Upper lobe of left lung (tissue), 6 donors: Measurements from ENCODE around the gene PRKN. TPM values are rescaled to one million over a fixed set of nuclear protein-coding genes. Genes with fewer than 3 reads are reported as not detected.

Source experiments
- ATAC-seq, 2 donors: fragments of 200-7000 bp; cut with Tn5 transposase; one replicate each; pipeline ENCODE4 v1.9.1; 2022; ENCODE audit warnings: mild to moderate bottlenecking in 2 of 2, moderate library complexity in 2 of 2; ENCODE audit not compliant: low FRiP score in 2 of 2
- DNase-seq, 2 donors: peaks; one replicate each; pipeline ENCODE4 v3.0.0-alpha.2; 2019 to 2020
- H3K27ac ChIP-seq, 4 donors: fragments of 200-600 bp; sonication (generic); one replicate each; pipeline ENCODE4 v1.5.1; 2016 to 2019
- H3K27me3 ChIP-seq, 4 donors: fragments of 200-600 bp; sonication (generic); one replicate each; pipeline ENCODE4 v1.5.1; 2017 to 2019
- H3K36me3 ChIP-seq, 4 donors: fragments of 200-600 bp; sonication (generic); one replicate each; pipeline ENCODE4 v1.5.1; 2016 to 2019
- H3K4me1 ChIP-seq, 4 donors: fragments of 200-600 bp; sonication (generic); one replicate each; pipeline ENCODE4 v1.5.1; 2018 to 2019
- H3K4me3 ChIP-seq, 4 donors: fragments of 200-600 bp; sonication (generic); one replicate each; pipeline ENCODE4 v1.5.1; 2017 to 2019; ENCODE audit warnings: mild to moderate bottlenecking in 2 of 4, moderate library complexity in 1 of 4
- H3K9me3 ChIP-seq, 4 donors: fragments of 200-600 bp; sonication (generic); one replicate each; pipeline ENCODE4 v1.5.1; 2018 to 2019
- EP300 ChIP-seq, 4 donors: sonication (generic); formaldehyde crosslinking; IDR thresholded peaks; one replicate each; pipeline ENCODE4 v1.5.1; 2017; ENCODE audit warnings: antibody characterized with exemption in 4 of 4, control low read depth in 2 of 4
- POLR2A ChIP-seq, 4 donors: fragments of 450-650 bp; IDR thresholded peaks; one replicate each; pipeline ENCODE4 v1.5.1; 2016 to 2017; ENCODE audit warnings: antibody characterized with exemption in 4 of 4, mild to moderate bottlenecking in 2 of 4
- POLR2AphosphoS5 ChIP-seq, 2 donors: sonication (generic); formaldehyde crosslinking; IDR thresholded peaks; one replicate each; pipeline ENCODE4 v1.5.1; 2017; ENCODE audit warnings: antibody characterized with exemption in 2 of 2
- WGBS, 2 donors: methylation state at CpG; one replicate each; pipeline ENCODE4 v1.1.5; 2017 to 2018; 5-methylcytosine and 5-hydroxymethylcytosine counted together
- total RNA-seq, 6 donors: library from RNA; depleted of rRNA in 4 of 6; stranded (reverse); fragments of >200 nt in 4 of 6; gene quantifications; one replicate each; pipeline versions ENCODE4 v1.1.0 to v1.2.1, GENCODE V29; 2016 to 2021
- TF ChIP-seq, protein P1 (sequence below), 6 experiments: fragments of 450-650 bp in 4 of 6; fragments of 200-600 bp in 2 of 6; sonication (generic) in 2 of 6; IDR thresholded peaks; one replicate each; pipeline ENCODE4 v1.5.1; 2016 to 2019; ENCODE audit warnings: antibody characterized with exemption in 6 of 6
- donor health status: DM: no; HTN: no; CAD: no; lungs with moderate emphysema.
- donor health status: DM: no; HTN: yes; CAD: no; lungs with severe emphysema.

The PRKN gene
- total RNA-seq, 6 donors from 2014 or later = 2.7 to 29.3 (median 5.5) TPM

GRCh38 chr6:162649271-162649670 is 78.3 kb downstream of the PRKN start:
- no peaks in the 10 kb centered on the region for H3K9me3 ChIP-seq
- no peak for ATAC-seq
- H3K4me1 ChIP-seq = no peaks in the 10 kb centered on the region
- H3K36me3 ChIP-seq = no peaks in the 10 kb centered on the region
- no peak overlapping the region for H3K27ac ChIP-seq
- no peak overlapping the region for H3K4me3 ChIP-seq
- no peaks in the 10 kb centered on the region for H3K27me3 ChIP-seq
- no peak for DNase-seq
- 84 to 90% methylated on average over 3 of the region's 3 CpGs for WGBS, 2 donors
- TF ChIP-seq POLR2AphosphoS5 (IDR thresholded peaks at IDR 0.05) (no peak), EP300 (IDR thresholded peaks at IDR 0.05) (no peak), POLR2A (IDR thresholded peaks at IDR 0.05) (no peak)
- TF ChIP-seq, protein P1, sequence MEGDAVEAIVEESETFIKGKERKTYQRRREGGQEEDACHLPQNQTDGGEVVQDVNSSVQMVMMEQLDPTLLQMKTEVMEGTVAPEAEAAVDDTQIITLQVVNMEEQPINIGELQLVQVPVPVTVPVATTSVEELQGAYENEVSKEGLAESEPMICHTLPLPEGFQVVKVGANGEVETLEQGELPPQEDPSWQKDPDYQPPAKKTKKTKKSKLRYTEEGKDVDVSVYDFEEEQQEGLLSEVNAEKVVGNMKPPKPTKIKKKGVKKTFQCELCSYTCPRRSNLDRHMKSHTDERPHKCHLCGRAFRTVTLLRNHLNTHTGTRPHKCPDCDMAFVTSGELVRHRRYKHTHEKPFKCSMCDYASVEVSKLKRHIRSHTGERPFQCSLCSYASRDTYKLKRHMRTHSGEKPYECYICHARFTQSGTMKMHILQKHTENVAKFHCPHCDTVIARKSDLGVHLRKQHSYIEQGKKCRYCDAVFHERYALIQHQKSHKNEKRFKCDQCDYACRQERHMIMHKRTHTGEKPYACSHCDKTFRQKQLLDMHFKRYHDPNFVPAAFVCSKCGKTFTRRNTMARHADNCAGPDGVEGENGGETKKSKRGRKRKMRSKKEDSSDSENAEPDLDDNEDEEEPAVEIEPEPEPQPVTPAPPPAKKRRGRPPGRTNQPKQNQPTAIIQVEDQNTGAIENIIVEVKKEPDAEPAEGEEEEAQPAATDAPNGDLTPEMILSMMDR (IDR thresholded peaks at IDR 0.05) = no peak

DNA sequence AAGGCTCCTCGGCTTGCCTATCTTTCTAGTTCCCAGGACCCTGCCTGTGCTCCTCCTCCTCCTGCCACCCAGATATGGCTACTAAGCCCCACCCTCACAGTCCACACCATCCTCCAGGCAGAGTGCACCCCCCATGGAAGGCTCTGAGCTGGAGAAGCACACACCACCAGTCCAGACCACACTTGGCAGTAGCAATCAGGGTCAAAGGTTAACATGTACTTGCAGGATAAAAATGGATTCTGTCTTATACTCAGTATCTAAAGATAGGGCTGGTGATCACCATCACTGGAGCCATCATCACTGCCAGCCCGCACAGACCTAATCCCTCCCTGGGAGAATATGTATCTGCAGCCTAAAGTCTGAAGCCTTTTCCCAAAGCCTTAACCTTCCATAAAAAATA is 83.4 kb downstream of the PRKN start:
- TF ChIP-seq EP300 (IDR thresholded peaks at IDR 0.05) = no peak
- TF ChIP-seq POLR2A (IDR thresholded peaks at IDR 0.05) = no peak
- no peak for TF ChIP-seq POLR2AphosphoS5 (IDR thresholded peaks at IDR 0.05)
- TF ChIP-seq, protein P1 (IDR thresholded peaks at IDR 0.05) = no peak

DNA sequence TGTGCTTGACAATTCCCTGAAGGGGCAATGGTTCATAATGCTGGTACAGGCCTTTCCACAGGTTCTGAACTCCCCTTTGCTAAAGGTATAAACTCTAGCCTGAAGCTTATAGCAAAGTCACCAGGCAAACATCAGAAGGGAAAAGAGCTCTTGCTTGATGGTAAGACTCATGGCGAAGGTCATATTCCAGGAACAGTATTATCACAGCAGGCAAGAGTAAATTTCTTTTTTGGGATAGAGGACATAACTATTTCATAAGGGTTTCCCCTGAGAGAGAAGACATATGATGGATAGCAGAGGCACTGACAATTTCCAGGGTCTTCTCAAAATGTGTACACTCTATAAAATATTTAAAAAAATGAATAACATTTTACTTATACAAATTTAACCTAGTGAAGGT is 86.8 kb downstream of the PRKN start:
- H3K36me3 ChIP-seq = no peaks in the 10 kb centered on the region
- WGBS, 2 donors = 95 to 100% methylated on average over 1 of the region's 1 CpG
- no peaks in the 10 kb centered on the region for H3K9me3 ChIP-seq
- H3K27me3 ChIP-seq = no peaks in the 10 kb centered on the region
- no peaks in the 10 kb centered on the region for H3K4me1 ChIP-seq
- no peak overlapping the region for H3K27ac ChIP-seq
- ATAC-seq = no peak
- no peak for TF ChIP-seq POLR2A (IDR thresholded peaks at IDR 0.05)
- TF ChIP-seq POLR2AphosphoS5 (IDR thresholded peaks at IDR 0.05) = no peak
- TF ChIP-seq, protein P1 (IDR thresholded peaks at IDR 0.05) = no peak
- TF ChIP-seq EP300 (IDR thresholded peaks at IDR 0.05) = no peak
- no peak for DNase-seq
- H3K4me3 ChIP-seq = no peak overlapping the region

More for the DNA sequence above, 83.4 kb downstream of the PRKN start:
- no peaks in the 10 kb centered on the region for H3K4me1 ChIP-seq
- H3K4me3 ChIP-seq = no peak overlapping the region
- no peaks in the 10 kb centered on the region for H3K36me3 ChIP-seq
- no peaks in the 10 kb centered on the region for H3K27me3 ChIP-seq
- ATAC-seq = no peak
- no peaks in the 10 kb centered on the region for H3K9me3 ChIP-seq
- H3K27ac ChIP-seq = no peak overlapping the region
- WGBS, 2 donors = 93 to 95% methylated on average over 2 of the region's 2 CpGs
- DNase-seq = no peak

DNA sequence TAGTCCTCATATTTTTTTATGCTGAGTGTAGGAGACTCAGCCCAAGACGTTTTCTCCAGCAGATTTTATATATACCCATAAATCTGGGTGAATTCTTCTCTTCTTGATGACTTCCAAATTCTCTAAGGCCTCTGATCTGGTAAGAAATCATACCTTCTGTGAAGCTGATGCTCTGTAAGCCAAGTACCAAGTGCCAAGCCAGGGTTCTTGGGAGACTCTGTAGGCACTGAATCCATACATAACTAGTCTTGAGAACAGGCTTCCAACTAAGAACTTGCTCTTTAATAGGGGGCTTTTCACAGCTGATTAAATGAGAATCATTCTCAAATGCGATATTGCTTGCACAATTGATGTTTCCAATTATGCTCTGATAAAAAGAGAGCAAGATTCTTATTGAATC is 87.6 kb downstream of the PRKN start:
- DNase-seq = no peak
- Histone ChIP-seq H3K4me3 (no peak overlapping the region), H3K4me1 (no peaks in the 10 kb centered on the region), H3K27ac (no peak overlapping the region), H3K36me3 (no peaks in the 10 kb centered on the region), H3K9me3 (no peaks in the 10 kb centered on the region), H3K27me3 (no peaks in the 10 kb centered on the region)
- ATAC-seq = no peak
- TF ChIP-seq POLR2A (IDR thresholded peaks at IDR 0.05) (no peak), POLR2AphosphoS5 (IDR thresholded peaks at IDR 0.05) (no peak), EP300 (IDR thresholded peaks at IDR 0.05) (no peak)
- TF ChIP-seq, protein P1 (IDR thresholded peaks at IDR 0.05) = no peak
- WGBS, 2 donors = 75 to 79% methylated on average over 2 of the region's 2 CpGs

- Histone ChIP-seq H3K27me3 (no peaks in the 10 kb centered on the region), H3K36me3 (no peaks in the 10 kb centered on the region), H3K27ac (no peak overlapping the region), H3K4me3 (no peak overlapping the region), H3K9me3 (no peaks in the 10 kb centered on the region), H3K4me1 (no peaks in the 10 kb centered on the region)
- no peak for TF ChIP-seq EP300 (IDR thresholded peaks at IDR 0.05)
- no peak for TF ChIP-seq POLR2AphosphoS5 (IDR thresholded peaks at IDR 0.05)
- TF ChIP-seq, protein P1 (IDR thresholded peaks at IDR 0.05) = no peak
- no peak for TF ChIP-seq POLR2A (IDR thresholded peaks at IDR 0.05)
- 53 to 58% methylated on average over 7 of the region's 7 CpGs for WGBS, 2 donors
- DNase-seq = no peak
- ATAC-seq = no peak
Observed at GRCh38 chr6:162638931-162639574, 88.5 kb downstream of the PRKN start.
